GM18909 (cell line): ENCODE results near the gene MTREX.

Experiments used
- ATAC-seq: cut with Tn5 transposase; IDR thresholded peaks from one replicate; pipeline ENCODE4 v1.9.1; 2021; ENCODE audit warnings: mild to moderate bottlenecking; ENCODE audit not compliant: unreplicated experiment, poor library complexity

Gene MTREX

DNA sequence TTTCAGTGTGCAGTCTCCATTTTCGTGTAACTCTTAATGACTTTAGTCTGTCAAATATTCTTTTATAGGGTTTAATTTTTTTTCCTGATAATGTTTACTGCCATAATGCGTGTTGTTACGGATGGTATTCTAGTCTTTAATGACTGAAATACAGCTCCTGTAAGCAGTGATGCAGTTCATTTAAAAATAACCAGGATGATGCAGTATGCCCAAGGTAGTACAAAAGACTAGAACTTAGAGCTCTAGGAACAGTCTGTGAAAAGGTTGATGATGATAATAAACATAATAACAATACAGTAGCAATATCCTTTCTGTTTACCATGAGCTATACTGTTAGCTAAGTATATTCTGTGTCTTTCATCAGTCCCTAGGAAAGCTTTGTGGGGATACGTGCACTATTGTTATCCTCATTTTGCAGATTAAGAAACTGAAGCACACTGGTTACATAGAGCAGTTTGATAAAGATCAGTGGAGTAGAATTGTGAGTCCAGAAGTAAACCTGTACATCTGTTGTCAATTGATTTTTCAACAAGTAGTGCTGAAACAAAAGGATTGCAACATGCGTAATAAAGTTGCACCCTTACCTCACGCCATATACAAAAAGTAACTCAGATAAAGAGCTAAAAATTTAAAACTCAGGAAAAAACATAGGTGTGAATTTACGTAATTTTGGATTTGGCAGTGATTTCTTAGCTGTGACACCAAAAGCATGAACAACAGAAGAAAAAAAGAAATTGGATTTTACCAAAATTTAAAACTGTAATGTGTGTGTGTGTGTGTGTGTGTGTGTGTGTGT, 64.5 kb downstream of the MTREX start:
- ATAC-seq, result no peak

- no peak for ATAC-seq
Observed at GRCh38 chr5:55377810-55378209, 70.0 kb downstream of the MTREX start.

DNA sequence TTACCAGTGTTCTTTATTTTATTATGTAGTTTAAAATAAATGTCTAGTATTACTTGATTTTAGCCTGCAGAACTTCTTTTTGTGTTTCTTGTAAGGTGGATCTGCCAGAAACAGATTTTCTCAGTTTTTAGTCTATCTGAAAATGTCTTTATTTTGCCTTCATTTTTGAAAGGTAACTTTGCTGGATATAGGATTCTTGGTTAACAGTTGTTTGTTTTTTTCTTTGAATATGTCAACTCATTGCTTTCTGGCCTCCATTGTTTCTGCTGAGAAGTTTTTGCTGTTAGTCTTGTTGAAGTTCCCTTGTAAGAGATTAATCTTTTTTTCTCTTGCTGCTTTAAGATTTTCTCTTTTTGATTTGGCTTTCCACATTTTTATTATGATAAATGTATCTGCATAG, 75.5 kb downstream of the MTREX start:
- ATAC-seq, result no peak

DNA sequence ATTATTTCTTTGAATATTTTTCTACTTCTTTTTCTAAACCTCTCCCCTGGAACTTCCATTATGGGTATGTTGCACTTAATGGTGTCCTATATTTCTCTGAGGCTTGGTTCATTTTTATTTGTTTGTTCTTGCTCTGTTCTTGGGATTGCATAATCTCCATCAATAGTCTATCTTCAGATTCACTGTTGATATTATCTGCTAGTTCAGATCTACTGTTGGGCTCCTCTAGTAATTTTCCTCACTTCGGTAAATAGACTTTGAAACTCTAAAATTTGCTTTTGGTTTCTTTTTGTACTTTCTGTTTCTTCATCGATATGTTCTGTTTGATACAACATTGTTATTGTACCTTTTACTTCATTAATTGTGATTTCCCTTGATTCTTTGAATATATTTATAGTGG, 76.3 kb downstream of the MTREX start:
- no peak for ATAC-seq

DNA sequence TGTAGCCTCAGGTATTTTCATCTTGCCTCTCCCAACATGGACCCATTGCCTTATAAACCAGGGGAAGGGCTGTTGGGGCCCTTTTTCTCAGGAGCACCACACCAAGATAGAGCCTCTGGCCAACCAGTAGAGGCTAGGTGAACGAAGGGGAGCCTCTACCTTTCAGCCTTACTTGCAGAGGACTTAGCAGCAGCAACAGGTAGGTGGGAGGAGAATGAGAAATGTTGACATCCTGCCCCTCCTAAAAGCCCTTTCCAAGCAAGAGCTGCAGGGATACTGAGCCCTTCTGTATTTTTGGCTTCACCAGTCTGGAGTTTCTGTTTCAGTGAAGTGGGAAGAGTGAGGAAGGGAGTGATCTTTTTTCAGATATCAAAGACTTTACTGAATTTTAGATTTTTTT, 77.4 kb downstream of the MTREX start:
- ATAC-seq, result no peak

DNA sequence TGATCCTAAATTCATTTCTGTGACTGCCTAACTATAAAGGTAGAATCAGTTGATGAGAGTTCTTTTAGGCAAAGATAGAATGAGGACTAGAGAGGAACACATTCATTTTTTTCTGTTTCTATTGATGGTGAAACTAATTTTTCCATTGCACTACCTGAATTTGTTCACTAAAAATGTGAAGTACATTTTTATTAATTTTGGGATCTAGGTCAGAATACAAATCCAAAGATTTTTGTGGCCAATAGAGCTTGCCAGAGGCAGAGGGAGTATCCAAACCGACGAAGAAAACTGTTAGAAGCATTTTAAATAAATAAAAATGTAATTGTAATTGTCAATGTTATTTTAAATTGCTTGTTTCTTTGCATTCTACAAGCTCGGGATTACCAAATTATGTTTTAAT, 78.1 kb downstream of the MTREX start:
- no peak for ATAC-seq

- no peak for ATAC-seq
Observed at GRCh38 chr5:55386356-55386755, 78.6 kb downstream of the MTREX start.

DNA sequence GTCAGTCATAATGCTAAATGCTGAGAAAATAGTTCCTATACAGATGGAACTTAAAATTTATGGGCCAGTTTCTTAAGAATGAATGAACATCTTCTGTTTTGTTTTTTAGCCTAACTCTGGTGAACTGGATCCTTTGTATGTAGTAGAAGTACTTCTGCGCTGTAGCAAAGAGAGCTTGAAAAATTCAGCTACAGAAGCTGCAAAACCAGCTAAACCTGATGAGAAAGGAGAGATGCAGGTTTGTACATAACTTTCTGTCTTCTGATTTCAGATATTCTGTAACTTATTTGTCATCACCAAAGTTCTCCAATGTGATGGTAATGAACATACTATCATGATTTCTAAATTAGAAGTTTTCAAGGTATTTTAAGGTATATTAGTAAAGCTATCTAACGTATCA, 80.1 kb downstream of the MTREX start:
- ATAC-seq, result no peak

DNA sequence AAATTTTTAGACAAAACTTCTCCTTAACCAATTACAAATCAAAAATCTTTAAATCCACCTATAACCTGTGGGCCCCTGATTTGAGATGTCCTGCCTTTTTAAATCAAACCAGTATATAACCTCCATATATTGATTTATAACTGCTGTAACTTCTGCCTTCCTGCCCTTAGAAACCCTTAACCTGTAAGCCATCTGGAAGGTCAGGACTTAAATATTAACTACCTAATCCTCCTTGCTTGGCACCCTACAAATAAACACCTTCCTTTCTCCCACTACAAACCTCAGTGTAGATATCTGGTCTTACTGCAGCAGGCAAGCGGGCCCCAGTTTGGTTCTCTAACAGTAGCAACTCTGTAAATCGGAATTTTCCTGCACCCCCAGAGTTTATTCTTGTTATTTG, 83.9 kb downstream of the MTREX start:
- no peak for ATAC-seq

DNA sequence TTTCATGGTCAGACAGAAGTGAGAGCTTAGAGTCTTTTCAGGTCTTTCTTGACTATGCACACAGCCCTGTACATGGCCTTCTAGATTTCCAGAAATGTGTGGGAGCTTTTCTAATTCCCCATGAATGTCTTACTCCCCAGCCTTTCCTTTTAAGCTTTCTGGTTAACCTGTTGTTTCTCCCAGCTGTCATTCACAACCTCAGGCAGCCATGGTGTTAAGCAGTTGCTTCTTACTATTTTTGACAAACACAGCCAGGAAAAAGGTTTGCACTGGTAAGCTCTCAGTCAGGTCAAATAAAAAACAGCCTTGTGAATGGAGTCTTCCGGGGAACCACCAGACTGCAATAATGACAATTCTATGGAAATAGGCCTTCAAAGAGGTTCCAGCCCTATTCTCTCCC, 84.9 kb downstream of the MTREX start:
- no peak for ATAC-seq

DNA sequence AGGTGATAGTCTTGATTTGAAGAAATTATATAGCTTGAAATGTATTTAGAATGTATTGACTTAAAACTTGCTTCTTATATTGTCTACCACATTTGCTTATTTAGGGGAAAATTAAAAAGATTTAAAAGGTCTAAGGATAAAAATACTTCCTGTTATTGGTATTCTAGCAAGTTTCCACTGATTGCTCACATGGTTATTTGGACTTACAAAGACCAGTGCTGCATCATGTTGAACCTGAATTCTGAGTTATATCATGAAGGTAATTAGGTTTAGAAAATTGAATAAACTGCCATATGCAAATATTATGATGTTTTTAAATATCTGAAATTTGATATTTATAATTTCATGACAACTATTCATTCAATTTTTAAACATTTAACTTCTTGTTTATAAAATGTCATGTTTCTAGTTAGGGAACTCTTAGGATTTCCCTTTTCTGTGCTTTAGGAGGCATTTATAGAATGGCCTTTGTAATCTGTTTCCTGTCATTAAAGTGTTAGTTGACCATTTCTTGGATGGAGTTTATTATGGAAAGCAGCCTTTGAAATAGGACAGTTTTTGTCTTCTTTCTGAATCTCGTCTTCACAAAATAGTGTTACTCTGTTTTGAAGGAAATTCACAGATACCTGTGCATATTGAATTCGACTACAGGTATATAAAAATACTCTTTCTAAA, 85.8 kb downstream of the MTREX start:
- no peak for ATAC-seq

GRCh38 chr5:55402199-55402598, 94.4 kb downstream of the MTREX start:
- ATAC-seq, result no peak

GRCh38 chr5:55406292-55406691, 98.5 kb downstream of the MTREX start:
- ATAC-seq, result no peak

DNA sequence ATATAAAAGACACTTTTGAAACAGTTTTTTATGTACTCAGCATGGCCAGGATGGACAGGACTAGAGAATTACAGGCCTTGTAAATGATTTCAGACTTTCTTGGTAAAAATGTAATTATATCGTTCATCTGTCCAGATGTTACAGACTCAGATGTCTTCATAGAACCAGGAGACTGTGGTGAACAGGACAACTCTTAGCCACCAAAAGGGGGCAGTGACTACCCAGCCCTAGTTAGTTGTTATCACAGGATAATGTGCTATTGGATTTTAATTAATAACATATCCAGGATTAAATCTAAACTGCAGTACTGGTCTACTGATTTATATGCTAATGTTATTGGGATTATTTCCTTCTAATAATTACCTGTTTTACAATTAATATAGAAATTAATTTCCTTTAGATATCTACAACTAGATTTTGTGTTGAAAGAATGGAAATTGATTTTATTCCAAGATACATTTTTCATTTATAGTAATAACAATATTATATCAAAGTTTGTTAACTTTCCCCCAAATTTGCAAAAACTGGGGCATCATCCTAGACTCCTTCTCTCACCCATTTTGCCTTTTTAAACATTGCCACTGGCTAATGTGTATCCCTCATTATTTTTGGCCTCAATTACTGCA, 99.4 kb downstream of the MTREX start:
- no peak for ATAC-seq

DNA sequence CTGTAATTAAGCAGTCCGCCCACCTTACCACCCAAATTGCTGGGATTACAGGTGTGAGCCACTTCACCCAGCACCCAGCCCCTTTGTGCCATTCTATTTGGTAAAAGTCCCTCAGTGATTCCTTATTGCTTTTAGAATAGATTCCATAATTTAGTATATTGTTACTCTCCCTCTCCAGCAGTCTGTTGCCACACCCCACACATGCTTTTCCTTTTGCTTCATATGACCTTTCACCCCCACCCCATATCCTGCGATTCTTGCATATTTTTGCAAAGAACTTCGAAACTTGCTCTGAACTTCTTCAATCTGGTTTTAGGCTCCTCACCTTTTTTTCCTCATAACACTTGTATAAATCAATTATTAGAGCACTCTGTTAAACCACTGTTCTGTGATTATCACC, 100.2 kb downstream of the MTREX start:
- ATAC-seq, result no peak

DNA sequence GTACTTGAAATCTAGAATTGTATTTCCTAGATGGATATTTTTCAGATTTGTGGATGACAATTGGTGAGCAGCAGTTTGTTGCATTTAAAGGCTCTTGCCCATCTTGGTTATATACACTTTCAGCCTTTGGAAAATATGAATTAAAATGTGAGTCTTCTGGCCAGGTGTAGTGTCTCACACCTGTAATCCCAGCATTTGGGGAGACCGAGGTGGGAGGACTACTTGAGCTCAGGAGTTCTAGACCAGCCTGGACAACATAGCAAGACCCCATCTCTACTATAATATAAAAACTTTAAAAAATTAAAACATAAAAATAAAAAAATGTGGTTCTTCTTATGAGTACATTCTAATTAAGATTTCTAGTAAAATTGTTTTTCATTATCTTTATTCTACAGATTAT, 102.0 kb downstream of the MTREX start:
- ATAC-seq, result no peak

DNA sequence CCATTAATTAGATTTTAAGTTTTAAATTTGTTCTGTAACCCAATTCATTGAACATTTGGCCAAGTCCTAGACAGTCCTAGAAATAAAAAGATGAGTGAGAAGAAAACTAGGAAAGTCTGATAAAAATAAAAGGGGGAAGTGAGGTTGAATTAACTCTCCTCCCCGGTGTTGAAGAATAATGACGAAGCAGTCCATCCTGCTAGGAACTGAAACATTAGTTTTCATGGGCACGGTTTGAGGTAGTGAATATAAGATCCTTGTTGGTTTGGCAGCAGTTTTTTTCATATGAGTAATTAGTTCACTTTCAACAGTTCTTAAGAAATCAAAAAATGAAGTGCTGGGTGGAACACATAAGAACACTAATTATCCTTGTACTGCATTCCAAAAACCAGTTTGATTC, 103.1 kb downstream of the MTREX start:
- ATAC-seq, result no peak

DNA sequence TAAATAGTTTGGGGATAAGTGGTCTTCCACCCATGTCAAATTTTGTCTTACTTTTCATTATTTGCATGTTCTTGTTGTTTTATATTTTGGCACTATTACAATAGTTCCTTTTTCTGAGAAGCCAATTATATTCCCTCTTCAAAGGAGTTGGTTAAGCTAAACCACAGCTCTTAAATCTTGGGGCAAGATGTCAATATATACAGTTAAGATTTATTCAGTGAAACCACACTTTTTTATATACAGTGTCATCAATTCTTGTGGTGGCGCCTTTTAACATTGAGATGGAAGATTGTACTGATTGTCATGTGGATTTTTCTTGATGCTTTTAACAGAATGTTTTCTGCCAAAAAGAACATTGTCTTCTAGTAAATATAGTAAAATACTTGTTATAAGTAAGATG, 104.1 kb downstream of the MTREX start:
- no peak for ATAC-seq

DNA sequence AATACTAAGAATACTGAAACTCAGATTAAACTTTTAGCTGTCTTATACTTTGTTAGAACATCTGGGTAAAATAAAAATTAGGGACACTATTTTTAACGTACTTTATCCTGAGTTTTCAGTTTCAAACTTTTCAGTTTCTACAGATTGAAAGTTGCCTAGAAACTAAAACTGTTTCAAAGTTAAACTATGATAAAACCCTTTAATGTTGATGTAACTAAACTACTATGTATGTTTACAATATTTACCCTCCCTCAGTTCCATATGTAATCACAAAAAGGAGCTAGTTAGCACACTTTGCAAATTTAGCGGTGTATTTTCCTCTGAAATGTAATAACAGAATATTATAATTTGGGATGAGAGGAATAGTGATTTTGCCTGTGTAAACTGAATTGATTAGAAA, 105.9 kb downstream of the MTREX start:
- no peak for ATAC-seq

DNA sequence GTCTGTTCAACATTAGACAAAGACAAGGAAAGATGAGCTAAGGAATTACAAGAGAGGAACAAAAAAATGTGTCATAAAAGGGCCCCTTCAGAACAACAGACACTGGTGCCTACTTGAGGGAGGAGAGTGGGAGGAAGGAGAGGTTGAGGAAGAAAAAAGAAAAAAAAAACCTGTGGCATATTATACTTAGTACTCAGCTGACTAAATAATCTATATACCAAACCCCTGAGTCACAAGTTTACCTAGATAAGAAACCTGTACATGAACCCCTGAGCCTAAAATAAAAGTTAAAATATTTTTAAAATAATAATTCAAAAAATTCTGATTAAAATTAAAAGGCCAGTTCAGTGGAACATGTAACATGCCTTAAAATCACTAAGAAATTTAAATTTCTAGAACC, 107.3 kb downstream of the MTREX start:
- ATAC-seq, result no peak

DNA sequence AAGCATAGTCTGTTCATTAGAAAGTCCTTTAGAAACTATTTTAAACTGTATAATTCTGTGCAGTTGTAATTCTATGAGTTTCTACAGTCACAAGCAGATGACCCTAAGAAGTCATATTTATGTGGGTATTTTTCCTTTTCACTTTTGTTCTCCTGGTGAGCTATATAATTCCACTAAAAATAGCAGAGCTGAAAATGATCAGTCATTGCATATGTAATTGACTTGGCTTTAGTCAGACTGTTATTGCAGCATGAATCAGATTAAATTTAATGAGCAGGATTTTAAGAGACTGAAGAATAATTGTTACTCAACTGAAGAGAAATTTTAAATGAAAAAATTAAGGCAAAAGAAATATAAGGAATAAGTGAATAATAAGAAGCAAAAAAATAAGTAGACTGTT, 108.5 kb downstream of the MTREX start:
- ATAC-seq, result no peak
